C4-2B (cell line): ENCODE data around the gene MLLT1.

Source experiments
- H3K27ac ChIP-seq: fragments of 450-650 bp; 2 replicates; pipeline ENCODE4 v1.5.1; 2017
- ZFX ChIP-seq: fragments of 450-650 bp; IDR thresholded peaks from 2 replicates; pipeline ENCODE4 v1.6.1; 2017
- TF ChIP-seq, protein P1 (sequence below): fragments of 450-650 bp; conservative IDR thresholded peaks from 2 replicates; pipeline ENCODE4 v1.5.1; 2017; ENCODE audit warnings: mild to moderate bottlenecking

MLLT1 gene

DNA sequence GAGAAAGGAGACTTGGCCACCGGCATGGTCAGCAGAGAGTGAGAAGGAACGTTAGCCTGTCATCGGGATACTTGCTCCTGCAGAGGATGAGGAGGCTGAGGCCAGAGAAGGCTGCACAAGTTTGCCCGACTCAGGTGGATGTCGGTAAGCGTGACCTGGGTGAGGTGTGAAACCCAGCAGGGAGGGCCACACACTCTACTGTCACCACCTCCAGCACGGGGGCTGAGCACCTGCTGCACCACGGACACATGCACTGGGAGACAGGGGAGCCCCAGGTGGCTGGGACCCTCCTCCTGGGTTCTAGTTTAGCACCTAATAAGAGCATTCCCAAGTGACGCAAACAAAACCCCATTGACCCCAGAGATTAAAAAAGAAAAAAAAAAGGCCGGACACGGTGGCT, 17.3 kb downstream of the MLLT1 start:
- H3K27ac ChIP-seq: peak overlapping the region; percentile 69; the same call in 1 of the 2 replicates

DNA sequence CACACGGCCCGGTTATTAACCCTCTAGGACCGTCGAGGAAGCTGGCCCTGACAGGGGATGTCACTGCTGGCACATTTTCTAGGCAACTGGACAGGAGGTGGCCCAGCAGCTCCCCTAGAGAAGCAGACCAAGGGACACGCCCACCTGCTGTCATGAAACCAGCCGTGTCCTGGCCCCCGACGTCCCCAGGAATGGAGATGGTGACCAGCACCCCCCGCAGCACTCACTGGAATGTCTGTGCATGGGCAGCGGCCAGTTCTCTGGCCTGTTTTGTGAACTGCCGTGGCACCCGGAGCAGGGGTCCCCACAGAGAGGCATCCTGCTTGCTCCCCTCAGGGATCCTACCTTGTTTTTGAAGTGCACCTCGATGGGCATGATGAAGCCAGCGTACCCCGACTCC, 17.9 kb downstream of the MLLT1 start:
- H3K27ac ChIP-seq: peak overlapping the region; percentile 69; the same call in 1 of the 2 replicates
- TF ChIP-seq ZFX: no peak
- TF ChIP-seq, protein P1, sequence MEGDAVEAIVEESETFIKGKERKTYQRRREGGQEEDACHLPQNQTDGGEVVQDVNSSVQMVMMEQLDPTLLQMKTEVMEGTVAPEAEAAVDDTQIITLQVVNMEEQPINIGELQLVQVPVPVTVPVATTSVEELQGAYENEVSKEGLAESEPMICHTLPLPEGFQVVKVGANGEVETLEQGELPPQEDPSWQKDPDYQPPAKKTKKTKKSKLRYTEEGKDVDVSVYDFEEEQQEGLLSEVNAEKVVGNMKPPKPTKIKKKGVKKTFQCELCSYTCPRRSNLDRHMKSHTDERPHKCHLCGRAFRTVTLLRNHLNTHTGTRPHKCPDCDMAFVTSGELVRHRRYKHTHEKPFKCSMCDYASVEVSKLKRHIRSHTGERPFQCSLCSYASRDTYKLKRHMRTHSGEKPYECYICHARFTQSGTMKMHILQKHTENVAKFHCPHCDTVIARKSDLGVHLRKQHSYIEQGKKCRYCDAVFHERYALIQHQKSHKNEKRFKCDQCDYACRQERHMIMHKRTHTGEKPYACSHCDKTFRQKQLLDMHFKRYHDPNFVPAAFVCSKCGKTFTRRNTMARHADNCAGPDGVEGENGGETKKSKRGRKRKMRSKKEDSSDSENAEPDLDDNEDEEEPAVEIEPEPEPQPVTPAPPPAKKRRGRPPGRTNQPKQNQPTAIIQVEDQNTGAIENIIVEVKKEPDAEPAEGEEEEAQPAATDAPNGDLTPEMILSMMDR: no peak

More for the DNA sequence above, 17.3 kb downstream of the MLLT1 start:
- TF ChIP-seq ZFX: no peak
- TF ChIP-seq, protein P1: no peak

DNA sequence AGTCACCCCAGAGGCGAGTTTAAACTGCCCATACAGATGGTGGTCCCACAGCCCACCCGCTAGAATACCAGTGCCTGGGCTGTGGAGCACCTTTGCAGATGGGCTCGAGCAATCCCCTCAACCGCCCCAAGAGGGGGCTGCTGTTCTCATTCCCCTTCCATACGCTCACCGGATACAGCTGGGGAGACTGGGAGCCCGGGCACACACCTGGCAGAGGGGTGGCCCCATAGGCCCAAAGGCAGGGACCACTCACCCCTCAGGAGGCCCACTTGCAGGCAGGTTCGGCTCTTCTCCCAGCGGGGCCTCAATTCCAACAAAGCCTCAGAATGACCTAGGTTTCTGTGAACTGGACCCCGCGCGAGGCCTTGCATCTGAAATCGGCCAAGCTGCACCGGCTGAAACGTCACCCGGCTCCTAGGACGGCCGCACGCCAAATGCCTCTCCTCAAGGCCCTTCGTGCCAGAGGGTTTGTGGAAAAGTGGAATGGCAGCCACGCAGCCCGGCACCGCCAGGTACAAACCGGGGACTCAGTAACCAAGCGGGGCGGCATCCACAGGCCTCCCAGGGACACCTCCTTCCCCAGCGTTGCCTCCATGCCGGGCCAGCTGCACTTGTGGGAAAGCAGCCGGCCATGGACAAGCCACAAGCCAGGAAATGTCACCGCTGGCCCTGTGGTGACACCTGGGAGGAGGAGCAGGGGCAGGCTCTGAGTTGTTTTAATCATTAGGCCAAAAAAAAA, 18.7 kb downstream of the MLLT1 start:
- no peak for TF ChIP-seq ZFX
- TF ChIP-seq, protein P1: no peak; the same call in 1 of the 2 replicates
- H3K27ac ChIP-seq: peak overlapping the region; percentile 69

DNA sequence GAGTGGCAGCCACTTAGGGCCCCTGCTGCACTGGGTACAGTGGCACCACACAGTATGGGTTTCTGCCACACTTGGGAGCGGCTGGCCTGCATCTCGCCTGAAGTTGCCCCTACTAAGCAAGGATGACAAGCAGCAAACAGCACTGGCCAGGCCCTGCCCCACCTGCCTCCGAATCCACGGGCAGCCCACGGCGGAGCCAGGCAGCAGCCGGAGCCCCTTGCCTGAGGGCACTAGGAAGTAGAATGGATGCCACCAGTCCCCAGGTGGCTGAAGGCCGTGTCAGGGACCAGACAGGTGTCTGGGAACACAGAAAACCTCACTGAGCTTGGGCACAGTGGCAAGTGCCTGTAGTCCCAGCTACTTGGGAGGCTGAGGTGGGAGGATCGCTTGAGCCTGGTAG, 19.4 kb downstream of the MLLT1 start:
- H3K27ac ChIP-seq: peak overlapping the region; percentile 69
- TF ChIP-seq ZFX: no peak
- TF ChIP-seq, protein P1: no peak

DNA sequence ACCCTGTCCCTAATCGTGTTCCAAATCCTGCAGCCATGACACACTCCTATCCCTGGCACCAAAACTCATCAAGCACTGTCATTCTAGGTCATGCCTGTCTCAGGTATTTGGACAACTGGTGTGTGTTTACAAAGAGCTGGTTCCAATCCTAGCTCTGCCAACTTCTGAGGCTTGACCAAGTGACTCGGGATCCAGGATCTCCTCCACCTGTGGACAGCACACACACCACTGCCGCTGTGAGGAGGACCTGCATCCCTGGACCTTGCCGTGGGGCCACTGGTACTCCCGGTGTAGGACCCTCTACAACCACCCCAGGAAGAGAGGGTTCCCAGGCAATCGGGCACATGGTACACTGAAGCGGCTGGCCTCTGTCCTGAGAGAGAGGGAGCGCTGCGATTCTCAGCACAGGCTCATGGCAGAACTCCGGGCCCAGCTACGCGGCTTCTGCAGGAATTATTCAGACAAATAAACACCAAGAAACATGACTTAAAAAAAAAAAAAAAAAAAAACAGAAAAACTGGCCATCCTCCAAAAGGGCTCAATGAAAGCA, 20.4 kb downstream of the MLLT1 start:
- peak overlapping the region; percentile 69 for H3K27ac ChIP-seq

DNA sequence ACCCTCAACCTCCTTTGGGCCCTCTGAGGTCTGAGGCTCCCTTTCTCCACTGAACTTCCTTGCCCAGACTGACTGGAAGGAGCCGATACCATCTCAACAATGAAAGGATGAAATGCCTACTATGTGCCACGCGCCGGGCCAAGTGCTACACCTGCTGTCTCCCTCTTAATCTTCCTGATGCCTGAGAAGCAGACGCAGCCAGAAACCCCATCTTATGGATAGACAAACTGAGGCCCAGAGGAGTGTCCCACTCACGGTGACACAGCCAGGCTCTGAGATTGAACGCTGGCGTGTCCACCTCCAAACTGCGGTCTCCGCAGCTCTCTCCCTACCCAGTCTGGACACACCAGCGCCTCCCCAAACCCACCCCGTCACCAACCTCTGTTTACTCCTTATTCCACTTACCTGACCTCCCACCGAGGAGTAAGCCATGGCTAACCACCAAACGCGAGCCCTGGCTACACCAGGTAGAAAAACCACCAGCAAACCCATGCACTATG, 20.9 kb downstream of the MLLT1 start:
- peak overlapping the region; percentile 69 for H3K27ac ChIP-seq
- no peak for TF ChIP-seq ZFX
- TF ChIP-seq, protein P1: no peak

More for the DNA sequence above, 20.4 kb downstream of the MLLT1 start:
- TF ChIP-seq, protein P1: no peak
- TF ChIP-seq ZFX: no peak
